Heart right ventricle (tissue), 12 donors: ENCODE results near the gene OR2B2. TPM values are rescaled to one million over a fixed set of nuclear protein-coding genes. Genes with fewer than 3 reads are reported as not detected.

Source experiments
- polyA plus RNA-seq, 2 donors: library from polyadenylated mRNA; stranded (reverse); fragments of 200-250 nt; gene quantifications; one replicate each; pipeline ENCODE4 v1.2.3, GENCODE V29; 2013
- total RNA-seq, 10 donors: library from RNA; stranded (reverse); fragmentation: NEBNext Ultra II Directional in 3 of 10; extraction: Animal tissue kit (Norgen Biotek cat#: 25700) in 3 of 10; gene quantifications; one replicate each; pipeline versions ENCODE4 v1.2.1 to v1.2.4, GENCODE V29; 2021 to 2023
- donor health status: ischemic (EF 13 %, LVEDD 7.1; RV severe dilation, severe dysfunction).
- donor health status: healthy with polysubstance abuse.
- donor health status: DM: no; HTN: yes; CAD: no.
- donor health status: DM: no; HTN: no; CAD: no.
- donor health status: ischemic (EF 25% LVEDD 6.9; RV normal size, moderate dysfunction).
- donor health status: ischemic (EF 25% LVEDD 5.7; RV mildly dilated, moderate dysfunction).
- donor health status: healthy.
- donor health status: nonischemic (EF 11% LVEDD 7.7; RV severe dilation, severe dysfunction).
- donor health status: DM: yes; HTN: yes; CAD: no.
- donor health status: PGD.
- donor health status: ischemic (EF 29% LVEDD 5.4; RV normal size, mild dysfunction).
- donor health status: nonischemic (EF 23%, LVEDD 6.1; RV moderate dilation, normal function).

The OR2B2 gene
- total and polyA plus RNA-seq, 12 donors = not detected

Other genes with a start within 250 kb of the OR2B2 start
- not detected for gene OR2B6, start 44.8 kb upstream of the OR2B2 start, total RNA-seq
- not detected for gene OR2B6, start 44.8 kb upstream of the OR2B2 start, polyA plus RNA-seq
- gene ZNF165, start 168.2 kb upstream of the OR2B2 start, total RNA-seq = under 1 TPM in 9 of 10 donors, not detected in 1; 0.27 to 0.69 (median 0.45) TPM
- gene ZNF165, start 168.2 kb upstream of the OR2B2 start, polyA plus RNA-seq = under 1 TPM; 0.49 to 0.51 TPM
- 1 to 10 TPM; 1.4 to 3.3 (median 1.8) TPM for gene ZSCAN16, start 212.2 kb upstream of the OR2B2 start, total RNA-seq
- 1 to 10 TPM; 4.7 to 5.6 TPM for gene ZSCAN16, start 212.2 kb upstream of the OR2B2 start, polyA plus RNA-seq
- 10 to 100 TPM; 11.8 to 18.5 (median 14.8) TPM for gene ZKSCAN8, start 229.5 kb upstream of the OR2B2 start, total RNA-seq
- gene ZKSCAN8, start 229.5 kb upstream of the OR2B2 start, polyA plus RNA-seq = 1 to 10 TPM; 2.7 to 4.2 TPM